H9 (cell line): Measurements from ENCODE around the gene GXYLT1. TPM values are rescaled to one million over a fixed set of nuclear protein-coding genes. Genes with fewer than 3 reads are reported as not detected.

Source experiments
- DNase-seq: peaks from one replicate; pipeline ENCODE4 v3.0.0-alpha.2; 2017
- H2AFZ ChIP-seq: one replicate; pipeline ENCODE4 v1.6.1; 2013; ENCODE audit warnings: mild to moderate bottlenecking, low read length, control low read depth, moderate library complexity
- H2AK5ac ChIP-seq: 2 replicates; pipeline ENCODE4 v1.6.1; 2013; ENCODE audit warnings: low read length, control low read depth, mixed read lengths; ENCODE audit not compliant: insufficient read length
- H2BK120ac ChIP-seq: one replicate; pipeline ENCODE4 v1.6.1; 2013; ENCODE audit warnings: low read depth, mild to moderate bottlenecking, low read length, control low read depth, inconsistent platforms; ENCODE audit not compliant: poor library complexity, severe bottlenecking
- H2BK12ac ChIP-seq: 2 replicates; pipeline ENCODE4 v1.6.1; 2013; ENCODE audit warnings: low read length, control low read depth, mixed read lengths, low read depth; ENCODE audit not compliant: insufficient read length
- H2BK15ac ChIP-seq: 2 replicates; pipeline ENCODE4 v1.6.1; 2013; ENCODE audit warnings: low read depth, low read length, control low read depth
- H2BK20ac ChIP-seq: one replicate; pipeline ENCODE4 v1.6.1; 2013; ENCODE audit warnings: low read depth, mild to moderate bottlenecking, low read length, control low read depth, inconsistent platforms; ENCODE audit not compliant: poor library complexity, severe bottlenecking
- H2BK5ac ChIP-seq: 2 replicates; pipeline ENCODE4 v1.6.1; 2013; ENCODE audit warnings: low read length, control low read depth, mixed read lengths; ENCODE audit not compliant: insufficient read length
- H3K14ac ChIP-seq: 2 replicates; pipeline ENCODE4 v1.6.1; 2013; ENCODE audit warnings: low read length, control low read depth; ENCODE audit not compliant: insufficient read depth
- H3K18ac ChIP-seq: 2 replicates; pipeline ENCODE4 v1.6.1; 2013; ENCODE audit warnings: low read depth, mild to moderate bottlenecking, mixed read lengths, low read length, control low read depth; ENCODE audit not compliant: insufficient read length
- H3K23ac ChIP-seq: 2 replicates; pipeline ENCODE4 v1.6.1; 2013; ENCODE audit warnings: low read length, control low read depth, mixed read lengths, low read depth; ENCODE audit not compliant: insufficient read length
- H3K23me2 ChIP-seq: 2 replicates; pipeline ENCODE4 v1.6.1; 2013; ENCODE audit warnings: low read depth, mild to moderate bottlenecking, mixed read lengths, low read length, control low read depth; ENCODE audit not compliant: insufficient read length, poor library complexity, severe bottlenecking
- H3K27ac ChIP-seq: 2 replicates; pipeline ENCODE4 v1.5.1; 2013; ENCODE audit warnings: low read length, control low read depth, mixed read lengths, low read depth; ENCODE audit not compliant: insufficient read length
- H3K27me3 ChIP-seq: 2 replicates; pipeline ENCODE4 v1.6.1; 2013; ENCODE audit warnings: low read length, control low read depth, inconsistent platforms; ENCODE audit not compliant: insufficient read depth
- H3K4ac ChIP-seq: 2 replicates; pipeline ENCODE4 v1.6.1; 2013; ENCODE audit warnings: low read depth, mild to moderate bottlenecking, control low read depth, inconsistent platforms, low read length, moderate library complexity
- H3K4me1 ChIP-seq: 2 replicates; pipeline ENCODE4 v1.6.1; 2013; ENCODE audit warnings: low read length, control low read depth, inconsistent platforms; ENCODE audit not compliant: insufficient read depth
- H3K4me2 ChIP-seq: 2 replicates; pipeline ENCODE4 v1.6.1; 2013; ENCODE audit warnings: low read length, control low read depth, mixed read lengths; ENCODE audit not compliant: insufficient read length, insufficient read depth
- H3K56ac ChIP-seq: 2 replicates; pipeline ENCODE4 v1.6.1; 2013; ENCODE audit warnings: low read depth, mild to moderate bottlenecking, mixed read lengths, low read length, control low read depth; ENCODE audit not compliant: insufficient read length
- H3K79me1 ChIP-seq: 2 replicates; pipeline ENCODE4 v1.6.1; 2013; ENCODE audit warnings: low read depth, mild to moderate bottlenecking, moderate library complexity, low read length, control low read depth, inconsistent platforms; ENCODE audit not compliant: insufficient read depth, poor library complexity, severe bottlenecking
- H3K79me2 ChIP-seq: 2 replicates; pipeline ENCODE4 v1.6.1; 2013; ENCODE audit warnings: low read length, control low read depth, inconsistent platforms; ENCODE audit not compliant: insufficient read depth
- H3K9ac ChIP-seq: 2 replicates; pipeline ENCODE4 v1.6.1; 2013; ENCODE audit warnings: low read length, control low read depth, mixed read lengths; ENCODE audit not compliant: insufficient read length; ENCODE audit errors: extremely low read depth
- H3K9me3 ChIP-seq: one replicate; pipeline ENCODE4 v1.6.1; 2013; ENCODE audit warnings: low read depth, low read length, inconsistent platforms; ENCODE audit not compliant: control insufficient read depth
- H3T11ph ChIP-seq: one replicate; pipeline ENCODE4 v1.6.1; 2013; ENCODE audit warnings: mild to moderate bottlenecking, low read length, control low read depth, inconsistent platforms
- H4K20me1 ChIP-seq: one replicate; pipeline ENCODE4 v1.6.1; 2013; ENCODE audit not compliant: control insufficient read depth, insufficient read length, insufficient read depth
- H4K5ac ChIP-seq: 2 replicates; pipeline ENCODE4 v1.6.1; 2013; ENCODE audit warnings: low read depth, mild to moderate bottlenecking, mixed read lengths, low read length, control low read depth; ENCODE audit not compliant: insufficient read length
- H4K8ac ChIP-seq: replicated peaks from 2 replicates; pipeline ENCODE4 v1.6.1; 2013; ENCODE audit warnings: low read length, control low read depth, mixed read lengths, low read depth; ENCODE audit not compliant: insufficient read length
- H4K91ac ChIP-seq: 2 replicates; pipeline ENCODE4 v1.6.1; 2013; ENCODE audit warnings: low read depth, mild to moderate bottlenecking, moderate library complexity, mixed read lengths, low read length, control low read depth; ENCODE audit not compliant: insufficient read length
- H3K27ac Mint-ChIP-seq, 3 experiments: 2 replicates in 2 of 3; 3 replicates in 1 of 3; pipeline ENCODE4 v1.8.0; 2020 to 2021; ENCODE audit warnings: mixed read lengths in 3 of 3, mild to moderate bottlenecking in 1 of 3, moderate library complexity in 1 of 3
- H3K27me3 Mint-ChIP-seq: 2 replicates; pipeline ENCODE4 v1.8.0; 2021; ENCODE audit warnings: low read depth, mild to moderate bottlenecking, moderate library complexity, mixed read lengths
- H3K36me3 Mint-ChIP-seq, 3 experiments: 2 replicates in 2 of 3; 3 replicates in 1 of 3; pipeline ENCODE4 v1.8.0; 2020 to 2021; ENCODE audit warnings: low read depth in 3 of 3, mixed read lengths in 3 of 3; ENCODE audit not compliant: insufficient read depth in 1 of 3
- H3K4me1 Mint-ChIP-seq, 2 experiments: 2 replicates each; pipeline ENCODE4 v1.8.0; 2020; ENCODE audit warnings: mixed read lengths in 2 of 2
- H3K4me3 Mint-ChIP-seq, 2 experiments: 2 replicates in 1 of 2; 3 replicates in 1 of 2; pipeline ENCODE4 v1.8.0; 2020 to 2021; ENCODE audit warnings: mild to moderate bottlenecking in 2 of 2, mixed read lengths in 2 of 2, moderate library complexity in 1 of 2
- H3K9me3 Mint-ChIP-seq, 2 experiments: 2 replicates in 1 of 2; 3 replicates in 1 of 2; pipeline ENCODE4 v1.8.0; 2020; ENCODE audit warnings: mild to moderate bottlenecking in 2 of 2, mixed read lengths in 2 of 2, moderate library complexity in 1 of 2
- WGBS: extraction: QIAGEN DNeasy Blood & Tissue Kit; methylation state at CpG from one replicate; pipeline ENCODE4 v1.1.7; 2013; ENCODE audit warnings: missing lambda C conversion rate, low lambda C conversion rate, mixed read lengths; ENCODE audit not compliant: insufficient read length; ENCODE audit errors: extremely low coverage; 5-methylcytosine and 5-hydroxymethylcytosine counted together
- total RNA-seq: library from RNA; stranded (reverse); gene quantifications from 2 replicates; pipeline ENCODE4 v1.2.1, GENCODE V29; 2021
- TF ChIP-seq, protein P1 (sequence below): fragments of 200-600 bp; sonication (generic); conservative IDR thresholded peaks from 3 replicates; pipeline ENCODE4 v1.8.0; 2021; ENCODE audit warnings: antibody characterized with exemption, mild to moderate bottlenecking

GXYLT1 gene
- total RNA-seq, 1 experiment from 2014 or later, result 14.5 TPM

DNA sequence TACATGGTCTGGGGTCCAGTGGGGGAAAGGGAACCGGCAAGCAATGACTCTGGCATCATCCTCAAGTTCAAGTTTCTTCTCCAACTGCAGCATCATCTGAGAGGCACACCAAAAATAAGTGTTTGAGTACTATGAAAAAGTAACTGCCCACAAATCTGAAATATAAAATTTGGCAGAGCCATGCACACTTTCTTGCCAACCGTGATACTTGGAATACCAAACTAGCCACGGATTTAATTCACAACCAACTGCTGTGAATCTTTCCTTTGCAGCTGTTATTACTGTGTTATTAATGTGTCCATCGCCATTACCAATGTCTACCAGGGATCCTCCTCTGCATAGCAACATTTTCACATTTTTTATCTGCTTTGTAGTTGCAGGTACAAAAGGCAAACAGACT is 74.6 kb downstream of the GXYLT1 start:
- Histone ChIP-seq H2BK12ac (no peak overlapping the region), H3K23me2 (no peaks in the 10 kb centered on the region), H4K8ac (no peak overlapping the region), H3T11ph (no peak overlapping the region), H4K5ac (no peak overlapping the region), H4K20me1 (no peaks in the 10 kb centered on the region), H3K27ac (no peak overlapping the region), H3K27me3 (no peaks in the 10 kb centered on the region), H3K79me2 (no peaks in the 10 kb centered on the region), H3K4me1 (no peaks in the 10 kb centered on the region), H3K79me1 (no peaks in the 10 kb centered on the region), H3K14ac (no peak overlapping the region), H2BK20ac (no peak overlapping the region), H2AK5ac (no peak overlapping the region), H3K18ac (no peak overlapping the region), H3K9ac (no peak overlapping the region), H2AFZ (no peak overlapping the region), H3K23ac (no peak overlapping the region), H4K91ac (no peak overlapping the region), H3K9me3 (no peaks in the 10 kb centered on the region), H3K4me2 (no peak overlapping the region), H2BK15ac (no peak overlapping the region), H2BK120ac (no peak overlapping the region), H3K56ac (no peak overlapping the region), H2BK5ac (no peak overlapping the region), H3K4ac (no peak overlapping the region)
- TF ChIP-seq, protein P1, sequence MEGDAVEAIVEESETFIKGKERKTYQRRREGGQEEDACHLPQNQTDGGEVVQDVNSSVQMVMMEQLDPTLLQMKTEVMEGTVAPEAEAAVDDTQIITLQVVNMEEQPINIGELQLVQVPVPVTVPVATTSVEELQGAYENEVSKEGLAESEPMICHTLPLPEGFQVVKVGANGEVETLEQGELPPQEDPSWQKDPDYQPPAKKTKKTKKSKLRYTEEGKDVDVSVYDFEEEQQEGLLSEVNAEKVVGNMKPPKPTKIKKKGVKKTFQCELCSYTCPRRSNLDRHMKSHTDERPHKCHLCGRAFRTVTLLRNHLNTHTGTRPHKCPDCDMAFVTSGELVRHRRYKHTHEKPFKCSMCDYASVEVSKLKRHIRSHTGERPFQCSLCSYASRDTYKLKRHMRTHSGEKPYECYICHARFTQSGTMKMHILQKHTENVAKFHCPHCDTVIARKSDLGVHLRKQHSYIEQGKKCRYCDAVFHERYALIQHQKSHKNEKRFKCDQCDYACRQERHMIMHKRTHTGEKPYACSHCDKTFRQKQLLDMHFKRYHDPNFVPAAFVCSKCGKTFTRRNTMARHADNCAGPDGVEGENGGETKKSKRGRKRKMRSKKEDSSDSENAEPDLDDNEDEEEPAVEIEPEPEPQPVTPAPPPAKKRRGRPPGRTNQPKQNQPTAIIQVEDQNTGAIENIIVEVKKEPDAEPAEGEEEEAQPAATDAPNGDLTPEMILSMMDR, result no peak
- Mint-ChIP-seq H3K4me3 (no peak overlapping the region), H3K36me3 (peaks cover 0 to 15% (median 7%) of the 10 kb centered on the region in 3 experiments; a peak in 5 of 7 replicates), H3K9me3 (peaks cover 27 to 35% of the 10 kb centered on the region in 2 experiments), H3K27me3 (no peaks in the 10 kb centered on the region), H3K27ac (no peak overlapping the region), H3K4me1 (no peaks in the 10 kb centered on the region)
- WGBS, result no CpG with 5 or more reads among the region's 4 CpGs
- no peak for DNase-seq
